ENCODE data around the gene OR2V2.

OR2V2 gene

DNA sequence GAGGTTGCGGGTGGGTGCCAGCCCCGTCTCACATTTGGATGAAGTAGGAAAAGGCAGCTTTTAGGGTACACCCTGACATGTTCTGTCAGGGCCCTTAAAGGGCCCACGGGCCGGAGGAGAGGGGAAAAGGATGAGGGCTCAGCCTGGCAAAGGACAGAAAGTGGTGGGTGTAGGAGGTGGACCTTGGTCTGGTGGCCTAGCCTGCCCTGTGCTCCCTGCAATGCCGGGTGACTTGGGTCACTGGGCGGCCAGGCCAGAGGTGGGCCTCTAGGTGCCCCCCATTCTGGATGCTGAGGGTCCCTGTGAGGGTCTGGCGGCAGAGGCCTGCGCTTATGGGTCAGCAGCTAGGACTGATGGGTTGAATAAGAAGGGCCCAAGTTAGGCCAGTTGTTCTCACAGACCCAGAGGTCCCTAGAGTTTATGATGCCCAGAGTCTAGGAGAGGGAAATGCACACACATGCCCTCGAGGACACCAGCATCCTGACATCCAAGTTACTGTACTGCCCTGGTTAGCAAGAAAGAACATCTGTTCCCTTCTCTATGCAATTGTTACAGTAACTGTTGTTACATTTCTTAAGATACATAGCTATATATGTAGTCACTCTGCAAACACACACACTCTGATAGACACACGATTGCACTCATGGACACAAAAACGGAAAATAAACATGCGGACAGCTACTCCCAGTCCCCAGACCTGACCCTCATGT, 45.1 kb downstream of the OR2V2 start:
- H3K4me1 ChIP-seq (ENCODE audit: control insufficient read depth, insufficient read depth, low read length, unreplicated experiment): peaks cover 14% of the 10 kb centered on the region
- peak overlapping the region; percentile 51; the same call in 1 of the 2 replicates for H3K27ac ChIP-seq (ENCODE audit: low read depth, low read length)
- no peaks in the 10 kb centered on the region for H3K36me3 ChIP-seq (ENCODE audit: insufficient read depth, low read length)
- no peaks in the 10 kb centered on the region; the same call in 1 of the 2 replicates for H3K27me3 ChIP-seq (ENCODE audit: insufficient read depth, low read length)
- H2AFZ ChIP-seq (ENCODE audit: low read length, unreplicated experiment): peak overlapping the region; percentile 53
- H3K4me3 ChIP-seq (ENCODE audit: low read depth, low read length): peak overlapping the region; percentile 81
- no peaks in the 10 kb centered on the region for H3K79me2 ChIP-seq (ENCODE audit: control insufficient read depth, insufficient read depth, low read length, unreplicated experiment)

DNA sequence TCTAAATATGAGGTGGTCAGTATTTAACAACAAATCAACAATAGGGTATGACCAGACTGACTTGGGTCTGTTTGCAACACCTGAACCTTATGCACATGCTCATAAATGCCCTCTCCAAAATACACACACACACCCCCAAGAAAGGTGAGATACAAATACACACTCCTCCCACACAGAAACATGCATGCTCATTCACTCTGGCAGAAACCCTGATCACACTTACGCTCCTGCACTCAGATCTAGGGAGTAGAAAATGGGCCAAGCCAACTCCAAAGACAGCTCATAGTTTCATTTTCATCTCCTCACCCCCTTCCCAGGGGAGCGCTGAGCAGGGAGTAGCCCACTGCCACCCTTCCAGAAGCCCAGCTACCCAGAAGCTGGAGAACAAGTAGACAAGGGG, 46.3 kb downstream of the OR2V2 start:
- Histone ChIP-seq H3K27me3 (ENCODE audit: insufficient read depth, low read length) (no peaks in the 10 kb centered on the region; the same call in 1 of the 2 replicates), H2AFZ (ENCODE audit: low read length, unreplicated experiment) (no peak overlapping the region), H3K79me2 (ENCODE audit: control insufficient read depth, insufficient read depth, low read length, unreplicated experiment) (no peaks in the 10 kb centered on the region), H3K27ac (ENCODE audit: low read depth, low read length) (no peak overlapping the region), H3K36me3 (ENCODE audit: insufficient read depth, low read length) (no peaks in the 10 kb centered on the region), H3K4me3 (ENCODE audit: low read depth, low read length) (no peak overlapping the region), H3K4me1 (ENCODE audit: control insufficient read depth, insufficient read depth, low read length, unreplicated experiment) (peaks cover 26% of the 10 kb centered on the region)

- H3K27me3 ChIP-seq (ENCODE audit: insufficient read depth, low read length): no peaks in the 10 kb centered on the region; the same call in 1 of the 2 replicates
- H3K27ac ChIP-seq (ENCODE audit: low read depth, low read length): no peak overlapping the region
- H3K79me2 ChIP-seq (ENCODE audit: control insufficient read depth, insufficient read depth, low read length, unreplicated experiment): no peaks in the 10 kb centered on the region
- H3K4me3 ChIP-seq (ENCODE audit: low read depth, low read length): no peak overlapping the region
- no peak overlapping the region for H2AFZ ChIP-seq (ENCODE audit: low read length, unreplicated experiment)
- peaks cover 27% of the 10 kb centered on the region for H3K4me1 ChIP-seq (ENCODE audit: control insufficient read depth, insufficient read depth, low read length, unreplicated experiment)
- H3K36me3 ChIP-seq (ENCODE audit: insufficient read depth, low read length): no peaks in the 10 kb centered on the region
These were observed 47.3 kb downstream of the OR2V2 start for GRCh38 chr5:181194489-181195248.

GRCh38 chr5:181195249-181195761, 47.9 kb downstream of the OR2V2 start:
- Histone ChIP-seq H3K36me3 (ENCODE audit: insufficient read depth, low read length) (no peaks in the 10 kb centered on the region), H2AFZ (ENCODE audit: low read length, unreplicated experiment) (no peak overlapping the region), H3K79me2 (ENCODE audit: control insufficient read depth, insufficient read depth, low read length, unreplicated experiment) (no peaks in the 10 kb centered on the region), H3K4me1 (ENCODE audit: control insufficient read depth, insufficient read depth, low read length, unreplicated experiment) (peaks cover 21% of the 10 kb centered on the region), H3K4me3 (ENCODE audit: low read depth, low read length) (no peak overlapping the region), H3K27ac (ENCODE audit: low read depth, low read length) (no peak overlapping the region), H3K27me3 (ENCODE audit: insufficient read depth, low read length) (no peaks in the 10 kb centered on the region)

DNA sequence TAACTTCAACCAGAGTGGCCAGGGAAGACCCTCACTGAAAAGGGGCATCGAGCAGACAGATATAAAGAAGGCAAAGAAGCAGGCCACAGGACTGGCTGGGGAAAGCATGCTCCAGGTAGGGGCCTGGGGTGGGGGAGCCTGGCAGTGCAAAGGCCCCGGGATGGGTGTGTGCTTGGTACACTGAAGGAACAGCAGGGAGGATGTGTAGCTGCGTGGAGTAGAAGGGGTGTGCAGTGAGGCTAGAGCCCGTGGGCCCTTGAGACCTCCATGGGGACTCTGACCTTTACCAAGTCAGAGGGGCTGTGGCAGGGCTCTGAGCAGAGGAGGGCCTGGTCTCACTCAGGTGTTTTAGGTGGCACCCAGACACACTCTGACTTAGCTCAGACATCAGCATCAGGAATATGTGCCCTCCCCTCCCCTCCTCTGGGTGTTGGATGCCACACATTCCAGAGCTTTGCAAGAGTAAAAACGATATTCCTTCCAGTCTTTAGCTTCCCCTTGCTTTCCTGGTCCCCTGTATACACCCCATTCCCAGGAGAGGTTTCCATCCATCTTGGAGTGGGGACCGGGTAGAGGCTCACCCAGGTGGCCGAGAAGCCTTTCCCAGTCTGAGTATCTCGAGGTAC, 50.1 kb downstream of the OR2V2 start:
- Histone ChIP-seq H2AFZ (ENCODE audit: low read length, unreplicated experiment) (no peak overlapping the region), H3K36me3 (ENCODE audit: insufficient read depth, low read length) (no peaks in the 10 kb centered on the region), H3K27me3 (ENCODE audit: insufficient read depth, low read length) (no peaks in the 10 kb centered on the region), H3K4me1 (ENCODE audit: control insufficient read depth, insufficient read depth, low read length, unreplicated experiment) (peaks cover 19% of the 10 kb centered on the region), H3K27ac (ENCODE audit: low read depth, low read length) (no peak overlapping the region), H3K79me2 (ENCODE audit: control insufficient read depth, insufficient read depth, low read length, unreplicated experiment) (no peaks in the 10 kb centered on the region), H3K4me3 (ENCODE audit: low read depth, low read length) (no peak overlapping the region)

- Histone ChIP-seq H3K4me3 (ENCODE audit: low read depth, low read length) (no peak overlapping the region), H3K27me3 (ENCODE audit: insufficient read depth, low read length) (no peaks in the 10 kb centered on the region)
These were observed 50.8 kb downstream of the OR2V2 start for GRCh38 chr5:181198106-181198685.

DNA sequence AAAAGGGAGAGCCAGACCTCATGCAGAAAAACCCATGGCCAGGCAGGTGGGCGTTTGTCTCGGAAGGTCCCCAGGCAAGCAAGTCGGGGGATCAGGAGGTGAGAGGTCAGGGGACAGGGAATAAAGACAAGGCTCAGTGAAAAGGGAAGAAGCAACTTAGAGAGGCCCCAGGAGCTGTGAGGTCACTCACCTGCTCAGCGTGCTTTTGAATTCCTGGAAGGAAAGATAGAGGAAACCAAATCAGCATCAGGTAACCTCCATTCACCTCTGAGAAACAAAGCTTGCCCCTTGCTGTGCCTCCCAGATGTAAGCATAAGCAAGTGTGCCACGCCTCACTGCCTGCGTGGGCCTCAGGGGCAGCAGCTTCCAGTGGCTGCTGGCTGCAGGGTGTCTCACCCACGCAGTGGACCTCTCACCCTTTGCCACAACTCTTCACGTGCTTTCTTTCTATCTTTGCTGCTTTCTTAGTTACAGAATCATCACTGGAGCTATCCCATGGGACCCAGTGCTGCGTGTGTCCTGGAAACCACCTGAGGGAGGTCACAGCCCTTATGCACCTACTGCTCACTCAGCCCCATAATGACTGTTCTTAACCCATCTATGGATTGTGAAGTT, 51.6 kb downstream of the OR2V2 start:
- H3K79me2 ChIP-seq (ENCODE audit: control insufficient read depth, insufficient read depth, low read length, unreplicated experiment): no peaks in the 10 kb centered on the region
- no peak overlapping the region for H2AFZ ChIP-seq (ENCODE audit: low read length, unreplicated experiment)
- peaks cover 14% of the 10 kb centered on the region for H3K4me1 ChIP-seq (ENCODE audit: control insufficient read depth, insufficient read depth, low read length, unreplicated experiment)
- H3K4me3 ChIP-seq (ENCODE audit: low read depth, low read length): no peak overlapping the region
- H3K27me3 ChIP-seq (ENCODE audit: insufficient read depth, low read length): no peaks in the 10 kb centered on the region
- no peak overlapping the region for H3K27ac ChIP-seq (ENCODE audit: low read depth, low read length)
- no peaks in the 10 kb centered on the region for H3K36me3 ChIP-seq (ENCODE audit: insufficient read depth, low read length)

More at GRCh38 chr5:181198106-181198685, 50.8 kb downstream of the OR2V2 start:
- no peak overlapping the region for H2AFZ ChIP-seq (ENCODE audit: low read length, unreplicated experiment)
- H3K27ac ChIP-seq (ENCODE audit: low read depth, low read length): no peak overlapping the region
- no peaks in the 10 kb centered on the region for H3K36me3 ChIP-seq (ENCODE audit: insufficient read depth, low read length)
- H3K79me2 ChIP-seq (ENCODE audit: control insufficient read depth, insufficient read depth, low read length, unreplicated experiment): no peaks in the 10 kb centered on the region
- peaks cover 14% of the 10 kb centered on the region for H3K4me1 ChIP-seq (ENCODE audit: control insufficient read depth, insufficient read depth, low read length, unreplicated experiment)

DNA sequence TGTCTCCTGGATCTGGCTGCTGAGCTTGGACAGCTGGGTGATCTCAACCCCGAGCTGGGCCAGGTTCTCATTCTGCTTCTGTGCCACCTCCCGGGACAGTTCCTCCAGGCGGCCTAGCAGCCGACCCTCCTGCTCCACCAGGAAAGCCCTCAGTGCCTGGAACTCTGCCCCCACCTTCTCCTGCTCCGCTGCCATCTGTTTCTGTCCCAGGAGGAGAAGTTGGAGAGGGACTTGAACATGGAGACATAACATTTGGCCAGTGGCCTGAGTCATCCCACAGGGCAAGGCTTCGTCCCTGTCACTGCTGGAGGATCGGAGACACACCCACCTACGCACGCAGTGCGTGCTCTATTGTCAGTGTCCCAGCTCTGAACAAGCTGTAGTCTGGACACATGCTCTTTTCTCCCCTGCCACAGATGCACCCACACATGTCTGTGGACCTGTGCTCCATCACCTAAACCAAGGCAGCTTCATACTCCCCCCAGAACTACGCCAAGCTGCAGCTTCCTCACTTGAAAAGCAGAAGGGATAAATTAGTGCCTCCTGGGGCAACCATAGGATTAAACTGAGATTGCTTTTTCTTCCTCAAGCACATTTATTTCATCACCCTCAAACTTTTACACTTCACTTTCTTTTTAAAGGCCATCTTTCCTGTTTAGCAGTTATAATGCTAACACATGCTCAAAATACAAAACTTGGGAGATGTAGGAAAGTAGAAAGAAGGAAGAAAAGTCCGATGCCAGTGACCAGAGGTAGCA, 52.7 kb downstream of the OR2V2 start:
- H3K79me2 ChIP-seq (ENCODE audit: control insufficient read depth, insufficient read depth, low read length, unreplicated experiment): no peaks in the 10 kb centered on the region
- no peaks in the 10 kb centered on the region for H3K27me3 ChIP-seq (ENCODE audit: insufficient read depth, low read length)
- no peak overlapping the region for H3K27ac ChIP-seq (ENCODE audit: low read depth, low read length)
- H3K4me1 ChIP-seq (ENCODE audit: control insufficient read depth, insufficient read depth, low read length, unreplicated experiment): peaks cover 14% of the 10 kb centered on the region
- no peak overlapping the region for H3K4me3 ChIP-seq (ENCODE audit: low read depth, low read length)
- no peaks in the 10 kb centered on the region for H3K36me3 ChIP-seq (ENCODE audit: insufficient read depth, low read length)
- H2AFZ ChIP-seq (ENCODE audit: low read length, unreplicated experiment): no peak overlapping the region

DNA sequence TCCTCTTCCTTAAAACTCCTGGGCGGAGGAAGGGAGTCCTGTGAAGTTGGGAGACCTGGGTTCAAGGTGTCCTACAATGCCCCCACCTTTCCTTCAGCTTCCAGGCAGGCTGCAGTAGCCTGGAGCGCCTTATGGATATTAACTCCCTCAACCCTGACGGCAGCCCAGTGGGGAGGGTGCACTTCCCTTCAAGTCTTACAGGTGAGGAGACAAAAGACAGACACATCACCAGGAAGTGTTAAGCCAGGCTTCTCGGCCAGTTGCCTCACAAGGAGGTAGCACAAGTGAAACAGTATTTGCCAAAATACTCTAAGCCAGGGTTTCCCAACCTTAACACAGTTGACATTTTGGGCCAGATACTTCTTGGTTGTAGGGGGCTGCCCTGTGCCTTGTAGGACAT, 53.4 kb downstream of the OR2V2 start:
- no peaks in the 10 kb centered on the region; the same call in 1 of the 2 replicates for H3K27me3 ChIP-seq (ENCODE audit: insufficient read depth, low read length)
- no peaks in the 10 kb centered on the region for H3K79me2 ChIP-seq (ENCODE audit: control insufficient read depth, insufficient read depth, low read length, unreplicated experiment)
- no peak overlapping the region for H3K27ac ChIP-seq (ENCODE audit: low read depth, low read length)
- no peak overlapping the region for H2AFZ ChIP-seq (ENCODE audit: low read length, unreplicated experiment)
- H3K36me3 ChIP-seq (ENCODE audit: insufficient read depth, low read length): no peaks in the 10 kb centered on the region
- H3K4me3 ChIP-seq (ENCODE audit: low read depth, low read length): no peak overlapping the region
- H3K4me1 ChIP-seq (ENCODE audit: control insufficient read depth, insufficient read depth, low read length, unreplicated experiment): peaks cover 14% of the 10 kb centered on the region
